Natural killer cell (primary cell): ENCODE results near the gene LY9. TPM values are rescaled to one million over a fixed set of nuclear protein-coding genes. Genes with fewer than 3 reads are reported as not detected.
A peak's percentile ranks its signal among the peaks of the same experiment; 100 is the strongest.

Source experiments
- ATAC-seq, 3 donors: fragments of 150-1000 bp in 2 of 3; fragments of 200-7000 bp in 1 of 3; cut with Tn5 transposase; 1 replicate in 1 of 3; 2 replicates in 2 of 3; pipeline ENCODE4 v1.10.0; 2021; ENCODE audit warnings: mild to moderate bottlenecking in 2 of 3, moderate library complexity in 2 of 3
- DNase-seq, 2 donors: peaks; one replicate each; pipeline versions ENCODE4 v3.0.0 to v3.0.0-alpha.2; 2013 to 2021; ENCODE audit warnings: mixed read lengths in 1 of 2
- H3K27ac ChIP-seq: one replicate; pipeline ENCODE4 v1.5.1; 2013; ENCODE audit warnings: mild to moderate bottlenecking, low read length
- H3K27me3 ChIP-seq: one replicate; pipeline ENCODE4 v1.6.1; 2013; ENCODE audit warnings: low read length; ENCODE audit not compliant: control insufficient read depth, insufficient read depth
- H3K36me3 ChIP-seq: one replicate; pipeline ENCODE4 v1.6.1; 2013; ENCODE audit warnings: low read length; ENCODE audit not compliant: control insufficient read depth, insufficient read depth
- H3K4me1 ChIP-seq: one replicate; pipeline ENCODE4 v1.6.1; 2013; ENCODE audit warnings: low read length; ENCODE audit not compliant: control insufficient read depth, insufficient read depth
- H3K4me3 ChIP-seq: one replicate; pipeline ENCODE4 v1.5.1; 2013; ENCODE audit warnings: low read length
- H3K9me3 ChIP-seq: one replicate; pipeline ENCODE4 v1.6.1; 2013; ENCODE audit warnings: low read length; ENCODE audit not compliant: control insufficient read depth, insufficient read depth
- H3K27ac Mint-ChIP-seq, 2 donors: one replicate each; pipeline ENCODE4 v1.8.0; 2022; ENCODE audit warnings: mild to moderate bottlenecking in 2 of 2, mixed read lengths in 2 of 2, moderate library complexity in 1 of 2
- H3K27me3 Mint-ChIP-seq, 2 donors: one replicate each; pipeline ENCODE4 v1.8.0; 2022; ENCODE audit warnings: low read depth in 2 of 2, mixed read lengths in 2 of 2
- H3K36me3 Mint-ChIP-seq: one replicate; pipeline ENCODE4 v1.8.0; 2022; ENCODE audit warnings: mixed read lengths
- H3K4me1 Mint-ChIP-seq, 2 donors: one replicate each; pipeline ENCODE4 v1.8.0; 2022; ENCODE audit warnings: mixed read lengths in 2 of 2
- H3K4me3 Mint-ChIP-seq: one replicate; pipeline ENCODE4 v1.8.0; 2022; ENCODE audit warnings: mild to moderate bottlenecking, moderate library complexity, mixed read lengths
- H3K9me3 Mint-ChIP-seq, 2 donors: one replicate each; pipeline ENCODE4 v1.8.0; 2022; ENCODE audit warnings: mixed read lengths in 2 of 2
- CTCF ChIP-seq: fragments of 200-600 bp; IDR thresholded peaks from one replicate; pipeline ENCODE4 v1.8.0; 2022; ENCODE audit warnings: antibody characterized with exemption
- WGBS: methylation state at CpG from one replicate; pipeline ENCODE4 v1.1.7; 2013; ENCODE audit warnings: missing lambda C conversion rate; ENCODE audit not compliant: insufficient coverage; 5-methylcytosine and 5-hydroxymethylcytosine counted together
- intact Hi-C: fragments of 100-400 bp; cut with micrococcal nuclease; formaldehyde crosslinking; loops from one replicate; pipeline ENCODE4 v1.14.2; 2022
- total RNA-seq, 4 donors: library from RNA; stranded (reverse); fragments of 120-200 nt in 1 of 4; gene quantifications; one replicate each; pipeline versions ENCODE4 v1.2.3 to v1.2.4, GENCODE V29; 2013 to 2022

The LY9 gene
- total RNA-seq, 3 donors from 2014 or later (not counting 1 experiment from before 2014, with no cell fraction given): 30.3 to 47.1 (median 34.4) TPM

GRCh38 chr1:160836981-160837557 is 41.1 kb downstream of the LY9 start:
- TF ChIP-seq CTCF: no peak
- H3K27me3 ChIP-seq: no peaks in the 10 kb centered on the region
- H3K9me3 Mint-ChIP-seq: no peaks in the 10 kb centered on the region
- peaks cover 74% of the 10 kb centered on the region for H3K4me1 ChIP-seq
- H3K36me3 ChIP-seq: peaks cover 80% of the 10 kb centered on the region
- H3K27me3 Mint-ChIP-seq: no peaks in the 10 kb centered on the region
- H3K36me3 Mint-ChIP-seq: peaks cover 18% of the 10 kb centered on the region
- ATAC-seq (no peak), DNase-seq (peak in 1 of 2 donors; percentile 21)
- intact Hi-C loops: loop anchor here (1.0 to 5.0 kb wide), 2 partner anchors 25 to 40 kb away; partner anchors contain the start of genes CD244 and LY9
- H3K27ac ChIP-seq: peak overlapping the region; percentile 70
- H3K4me1 Mint-ChIP-seq: peaks cover 80 to 81% of the 10 kb centered on the region in 2 donors
- no peak overlapping the region for H3K4me3 ChIP-seq
- H3K9me3 ChIP-seq: no peaks in the 10 kb centered on the region
- H3K27ac Mint-ChIP-seq: peak overlapping the region in 1 of 2 donors; percentile 95
- peak overlapping the region; percentile 55 for H3K4me3 Mint-ChIP-seq
- WGBS: 44% methylated on average over 3 of the region's 4 CpGs

- no peaks in the 10 kb centered on the region for H3K27me3 Mint-ChIP-seq
- peaks cover 13% of the 10 kb centered on the region for H3K36me3 Mint-ChIP-seq
- peak; percentile 42 for TF ChIP-seq CTCF
- intact Hi-C loops: loop anchor here (1.0 to 5.0 kb wide), 2 partner anchors 25 to 40 kb away; partner anchors contain the start of genes CD244 and LY9
- H3K36me3 ChIP-seq: peaks cover 75% of the 10 kb centered on the region
- peak overlapping the region; percentile 83 for H3K4me3 Mint-ChIP-seq
- no peaks in the 10 kb centered on the region for H3K9me3 ChIP-seq
- H3K27ac ChIP-seq: peak overlapping the region; percentile 70
- no peak overlapping the region for H3K4me3 ChIP-seq
- H3K9me3 Mint-ChIP-seq: no peaks in the 10 kb centered on the region
- DNase-seq (peak; percentile 76 to 94), ATAC-seq (peak; percentile 87 to 97 (median 95))
- H3K27me3 ChIP-seq: no peaks in the 10 kb centered on the region
- H3K4me1 Mint-ChIP-seq: peaks cover 85 to 87% of the 10 kb centered on the region in 2 donors
- H3K27ac Mint-ChIP-seq: peak overlapping the region in 1 of 2 donors; percentile 95
- WGBS: 1% methylated on average over 9 of the region's 9 CpGs
- peaks cover 80% of the 10 kb centered on the region for H3K4me1 ChIP-seq
Measured at GRCh38 chr1:160837558-160838205, 41.7 kb downstream of the LY9 start.

- no peak overlapping the region for H3K4me3 ChIP-seq
- Mint-ChIP-seq H3K4me3 (peak overlapping the region; percentile 83), H3K27me3 (no peaks in the 10 kb centered on the region), H3K27ac (peak overlapping the region in 1 of 2 donors; percentile 95), H3K36me3 (peaks cover 13% of the 10 kb centered on the region), H3K9me3 (no peaks in the 10 kb centered on the region), H3K4me1 (peaks cover 85 to 88% of the 10 kb centered on the region in 2 donors)
- H3K27ac ChIP-seq: peak overlapping the region; percentile 70
- no peak for ATAC-seq
- intact Hi-C loops: loop anchor here (5.0 kb wide), 1 partner anchor 42 kb away; the partner anchor contains the start of gene LY9
- no peaks in the 10 kb centered on the region for H3K27me3 ChIP-seq
- H3K4me1 ChIP-seq: peaks cover 85% of the 10 kb centered on the region
- peaks cover 63% of the 10 kb centered on the region for H3K36me3 ChIP-seq
- DNase-seq: peak in 1 of 2 donors; percentile 54
- 14% methylated on average over 7 of the region's 7 CpGs for WGBS
- no peak for TF ChIP-seq CTCF
- no peaks in the 10 kb centered on the region for H3K9me3 ChIP-seq
Measured at GRCh38 chr1:160838888-160839287, 42.9 kb downstream of the LY9 start.
